HG02610 (cell line): ENCODE data around the gene AGGF1.
A peak's percentile ranks its signal among the peaks of the same experiment; 100 is the strongest.
"Not testable (repeated sequence)": the region's sequence is repeated elsewhere in the genome, so short reads cannot be mapped to it uniquely, and the experiment has no call there.

ENCODE experiments used
- ATAC-seq: cut with Tn5 transposase; IDR thresholded peaks from one replicate; pipeline ENCODE4 v1.9.1; 2021; ENCODE audit warnings: mild to moderate bottlenecking, moderate library complexity; ENCODE audit not compliant: unreplicated experiment

The AGGF1 gene, protein sequence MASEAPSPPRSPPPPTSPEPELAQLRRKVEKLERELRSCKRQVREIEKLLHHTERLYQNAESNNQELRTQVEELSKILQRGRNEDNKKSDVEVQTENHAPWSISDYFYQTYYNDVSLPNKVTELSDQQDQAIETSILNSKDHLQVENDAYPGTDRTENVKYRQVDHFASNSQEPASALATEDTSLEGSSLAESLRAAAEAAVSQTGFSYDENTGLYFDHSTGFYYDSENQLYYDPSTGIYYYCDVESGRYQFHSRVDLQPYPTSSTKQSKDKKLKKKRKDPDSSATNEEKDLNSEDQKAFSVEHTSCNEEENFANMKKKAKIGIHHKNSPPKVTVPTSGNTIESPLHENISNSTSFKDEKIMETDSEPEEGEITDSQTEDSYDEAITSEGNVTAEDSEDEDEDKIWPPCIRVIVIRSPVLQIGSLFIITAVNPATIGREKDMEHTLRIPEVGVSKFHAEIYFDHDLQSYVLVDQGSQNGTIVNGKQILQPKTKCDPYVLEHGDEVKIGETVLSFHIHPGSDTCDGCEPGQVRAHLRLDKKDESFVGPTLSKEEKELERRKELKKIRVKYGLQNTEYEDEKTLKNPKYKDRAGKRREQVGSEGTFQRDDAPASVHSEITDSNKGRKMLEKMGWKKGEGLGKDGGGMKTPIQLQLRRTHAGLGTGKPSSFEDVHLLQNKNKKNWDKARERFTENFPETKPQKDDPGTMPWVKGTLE

DNA sequence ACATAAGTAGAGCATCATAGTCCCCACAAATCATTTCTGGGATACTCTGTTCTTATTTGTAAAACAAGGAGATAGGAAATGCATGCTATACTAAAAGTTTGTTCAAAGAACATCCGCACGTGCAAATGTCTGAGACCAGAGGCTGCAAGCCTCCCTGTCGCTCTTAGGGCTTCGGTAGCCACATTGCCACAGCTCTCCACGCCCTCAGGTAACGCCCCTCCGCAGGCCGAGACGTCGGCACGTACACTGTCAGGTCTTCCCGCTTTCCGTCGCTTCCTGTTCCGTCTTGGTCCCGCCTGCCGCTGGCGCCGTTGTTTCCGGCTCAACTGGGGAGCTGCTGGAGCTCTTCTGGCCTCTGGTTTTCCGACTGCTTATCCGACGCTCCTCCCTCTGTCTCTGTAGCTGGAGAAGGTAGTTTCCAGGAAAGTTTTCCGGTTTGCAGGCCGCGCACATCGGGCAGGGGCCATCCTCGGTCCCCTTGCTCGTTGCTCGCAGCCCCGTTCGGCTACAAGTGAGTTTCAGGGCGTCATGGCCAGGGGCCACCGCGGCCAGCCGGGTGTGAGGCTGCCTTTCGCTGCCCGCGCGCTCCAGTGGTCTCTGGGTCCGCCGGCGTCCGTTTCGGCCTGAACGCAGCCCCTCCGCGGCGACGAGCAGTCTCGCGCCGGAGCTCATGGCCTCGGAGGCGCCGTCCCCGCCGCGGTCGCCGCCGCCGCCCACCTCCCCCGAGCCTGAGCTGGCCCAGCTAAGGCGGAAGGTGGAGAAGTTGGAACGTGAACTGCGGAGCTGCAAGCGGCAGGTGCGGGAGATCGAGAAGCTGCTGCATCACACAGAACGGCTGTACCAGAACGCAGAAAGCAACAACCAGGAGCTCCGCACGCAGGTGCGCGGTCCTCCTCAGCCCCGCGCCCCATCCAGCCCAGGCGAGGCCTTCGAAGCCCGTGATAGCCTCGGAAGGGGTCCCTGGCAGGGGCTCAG, at the start of gene AGGF1:
Gene AGGF1, plus strand, starts transcription at position 308 of the 975 bp plus-strand sequence. Its CDS starts 363 bp downstream, at position 671.
- peak; percentile 99 for ATAC-seq

GRCh38 chr5:76980518-76981144, 49.6 kb upstream of the AGGF1 start:
- no peak for ATAC-seq

- no peak for ATAC-seq
These were observed 47.8 kb upstream of the AGGF1 start for GRCh38 chr5:76982450-76982849.

DNA sequence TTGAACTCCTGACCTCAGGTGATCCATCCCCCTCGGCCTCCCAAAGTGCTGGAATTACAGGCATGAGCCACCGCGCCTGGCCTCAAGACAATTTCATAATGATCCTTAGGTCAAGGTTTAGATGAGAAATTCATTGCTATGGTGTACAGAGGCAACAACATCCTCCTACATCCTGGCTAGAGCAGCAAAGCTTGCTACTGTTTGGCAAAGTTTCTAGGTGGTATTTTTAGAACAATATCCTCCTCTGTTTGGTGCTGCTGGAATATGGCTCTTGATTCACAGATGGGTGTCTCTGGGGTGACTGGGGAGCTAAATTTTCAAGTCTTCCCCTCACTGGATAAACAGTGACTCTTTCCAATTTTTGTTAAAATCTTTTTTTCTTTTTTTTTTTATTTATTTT, 46.7 kb upstream of the AGGF1 start:
- no peak for ATAC-seq

DNA sequence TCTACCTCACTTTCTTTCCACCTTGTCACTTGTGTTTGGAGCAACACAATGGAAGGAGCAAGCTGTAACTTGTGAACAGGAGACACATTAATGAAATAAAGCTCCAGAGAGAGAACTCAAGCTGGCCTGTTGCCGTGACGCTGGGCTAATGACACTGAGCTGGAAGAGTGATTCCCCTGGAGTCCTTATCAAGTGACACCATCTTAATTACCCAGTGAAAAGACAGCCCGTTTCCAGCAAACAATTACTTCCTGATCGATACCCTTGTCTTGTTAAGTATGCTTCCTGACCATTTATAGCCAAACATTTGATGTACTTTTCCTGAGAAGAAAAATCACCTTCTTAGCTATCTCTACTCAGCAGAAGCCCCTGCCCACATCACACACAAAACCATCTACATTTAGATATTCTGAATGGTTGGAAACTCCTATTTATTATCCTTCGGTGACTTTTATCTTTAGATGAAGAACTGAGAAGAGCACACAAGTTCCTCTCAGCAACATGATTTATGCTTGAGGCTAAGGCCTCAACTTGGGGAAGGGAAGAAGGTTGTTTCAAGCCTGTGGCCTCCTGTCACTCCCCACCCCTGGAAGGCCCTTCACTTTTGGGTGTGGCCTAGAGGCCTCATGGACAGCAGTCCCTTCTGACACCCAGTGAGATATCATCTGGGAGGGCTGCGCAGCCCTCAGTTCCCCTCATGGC, 43.2 kb upstream of the AGGF1 start:
- ATAC-seq, result no peak

DNA sequence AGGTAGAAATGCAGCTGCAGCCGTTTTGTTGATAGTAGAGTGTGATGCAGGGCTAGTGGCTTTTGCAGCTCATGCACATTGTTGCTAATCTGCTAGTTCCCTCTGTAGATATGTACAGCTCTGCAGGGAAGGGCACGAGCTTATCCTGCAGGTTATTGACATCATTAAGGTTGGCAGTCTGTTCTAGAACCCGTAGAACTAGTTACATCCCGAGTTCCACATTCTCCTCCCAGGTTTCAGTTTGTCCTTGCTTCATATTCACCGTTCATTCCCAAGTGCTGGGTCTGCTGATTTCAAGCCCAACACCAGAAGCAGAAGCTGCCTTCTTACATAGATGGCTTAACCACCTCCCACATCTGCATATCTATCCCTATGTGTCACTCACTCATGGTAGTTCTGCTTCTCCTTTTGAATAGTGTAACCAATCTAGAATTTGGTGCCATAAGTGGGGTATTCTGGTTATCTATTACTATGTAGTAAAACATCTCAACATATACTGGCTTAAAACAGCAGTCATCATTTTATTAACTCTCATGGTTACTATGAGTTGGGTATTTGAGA, 39.2 kb upstream of the AGGF1 start:
- ATAC-seq, result no peak

DNA sequence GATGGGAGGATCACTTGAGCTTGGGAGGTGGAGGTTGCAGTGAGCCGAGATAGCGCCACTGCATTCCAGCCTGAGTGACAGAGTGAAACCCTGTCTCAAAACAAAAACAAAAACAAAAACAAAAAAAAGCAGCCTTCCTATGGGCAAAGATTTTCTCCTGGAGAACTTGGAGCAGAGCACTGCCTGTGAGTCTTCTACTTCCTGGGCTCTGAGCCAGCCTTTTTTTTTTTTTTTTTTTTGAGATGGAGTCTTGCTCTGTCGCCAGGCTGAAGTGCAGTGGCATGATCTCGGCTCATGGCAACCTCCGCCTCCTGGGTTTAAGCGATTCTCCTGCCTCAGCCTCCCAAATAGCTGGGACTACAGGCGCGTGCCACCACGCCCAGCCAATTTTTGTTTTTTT, 36.8 kb upstream of the AGGF1 start:
- ATAC-seq, result not testable (repeated sequence)

DNA sequence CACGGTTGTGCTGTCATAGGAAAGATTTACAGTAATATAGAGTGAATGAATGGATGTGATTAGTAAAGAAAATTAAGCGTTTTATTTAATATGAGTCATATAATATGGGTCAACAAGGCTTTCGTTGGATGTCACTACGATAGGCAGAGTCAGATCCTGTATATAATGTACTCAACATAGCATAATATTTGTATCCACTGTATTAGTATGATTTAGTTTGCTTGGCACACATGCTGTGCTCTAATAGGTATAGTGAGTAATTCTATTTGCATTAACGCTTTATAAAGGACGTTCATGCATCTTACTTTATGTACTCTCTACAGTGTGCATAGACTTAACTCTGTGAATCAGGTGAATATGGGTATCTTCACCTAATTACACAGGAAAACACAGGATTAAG, 35.9 kb upstream of the AGGF1 start:
- ATAC-seq, result no peak

GRCh38 chr5:76998251-76998650, 32.0 kb upstream of the AGGF1 start:
- not testable (repeated sequence) for ATAC-seq

GRCh38 chr5:76999451-76999850, 30.8 kb upstream of the AGGF1 start:
- no peak for ATAC-seq

DNA sequence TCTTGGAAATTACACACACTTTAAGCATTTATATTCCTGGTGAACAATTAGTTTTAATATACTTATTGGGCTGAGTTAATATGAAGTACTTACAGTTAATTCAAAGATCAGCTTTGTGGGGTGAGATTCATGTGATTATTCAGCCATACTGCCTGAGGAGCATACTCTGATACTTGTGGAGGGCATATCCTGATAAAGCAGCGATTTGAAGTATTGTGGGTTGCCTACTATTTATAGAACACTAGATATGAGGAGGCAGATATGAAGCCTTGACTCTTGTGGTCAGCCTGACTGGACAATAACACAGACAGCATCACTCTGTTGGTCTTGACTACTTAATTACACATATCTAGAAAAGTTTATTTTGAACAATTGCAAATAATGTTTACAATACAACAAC, 27.0 kb upstream of the AGGF1 start:
- ATAC-seq, result no peak

GRCh38 chr5:77006124-77006523, 24.1 kb upstream of the AGGF1 start:
- no peak for ATAC-seq

DNA sequence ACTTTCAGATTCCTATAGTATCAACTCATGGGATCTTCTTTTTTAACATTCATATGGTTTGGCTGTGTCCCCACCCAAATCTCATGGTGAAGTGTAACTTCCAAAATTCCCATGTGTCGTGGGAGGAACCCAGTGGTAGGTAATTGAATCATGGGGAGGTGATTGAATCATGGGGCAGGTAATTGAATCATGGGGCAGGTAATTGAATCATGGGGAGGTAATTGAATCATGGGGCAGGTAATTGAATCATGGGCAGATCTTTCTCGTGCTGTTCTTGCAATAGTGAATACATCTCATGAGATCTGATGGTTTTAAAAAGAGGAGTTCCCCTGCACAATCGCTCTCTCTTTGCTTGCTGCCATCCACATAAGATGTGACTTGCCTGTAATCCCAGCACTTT, 21.8 kb upstream of the AGGF1 start:
- ATAC-seq, result no peak

GRCh38 chr5:77010243-77010642, 20.0 kb upstream of the AGGF1 start:
- ATAC-seq, result no peak

GRCh38 chr5:77011498-77011897, 18.7 kb upstream of the AGGF1 start:
- ATAC-seq, result no peak

- no peak for ATAC-seq
These were observed 17.6 kb upstream of the AGGF1 start for GRCh38 chr5:77012601-77013000.

DNA sequence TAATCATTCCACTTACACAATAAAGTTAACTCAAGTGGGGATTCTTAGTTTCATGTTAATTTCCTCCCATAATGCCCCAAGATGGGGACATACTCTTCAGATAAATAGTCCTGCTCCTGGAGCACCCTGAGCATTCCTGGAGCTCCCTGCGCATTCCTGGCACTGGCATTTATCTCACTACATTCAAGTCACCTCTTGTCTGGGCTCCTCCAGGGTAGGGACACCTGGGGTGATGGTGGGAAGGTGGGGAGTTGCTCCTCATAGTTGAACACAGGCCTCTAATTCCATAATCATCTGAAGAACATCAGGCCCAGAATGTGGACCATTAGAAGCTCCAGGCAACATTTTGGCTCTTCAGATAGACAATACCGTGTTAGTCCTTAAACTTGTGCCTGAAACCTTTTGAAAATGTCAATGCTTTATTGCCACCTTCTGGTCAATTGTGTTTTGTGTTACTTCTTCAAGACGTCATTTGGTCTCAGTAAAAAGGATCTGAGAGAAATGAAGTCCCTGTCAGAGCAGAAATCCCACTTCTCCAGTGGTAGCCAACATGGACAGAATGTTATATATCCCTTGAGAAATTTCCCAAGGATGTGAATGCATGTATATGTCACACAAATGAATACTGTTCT, 14.2 kb upstream of the AGGF1 start:
- ATAC-seq, result no peak

DNA sequence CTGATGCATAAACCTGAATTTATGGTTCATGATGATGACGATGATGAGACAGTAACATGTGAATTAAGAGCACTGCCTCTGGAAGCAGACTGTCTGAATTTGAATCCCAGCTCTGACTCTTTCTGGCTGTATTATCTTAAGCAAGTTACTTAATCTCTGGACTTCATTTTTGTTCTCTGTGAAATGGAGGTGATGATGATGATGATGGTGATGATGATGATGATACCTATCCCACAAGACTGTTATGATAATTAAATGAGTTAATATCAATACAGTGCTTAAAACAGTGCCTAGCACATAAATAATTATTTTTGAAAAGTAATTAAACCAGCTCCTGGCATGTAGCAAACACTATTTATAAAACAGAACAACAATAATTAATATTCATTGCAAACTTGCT, 13.2 kb upstream of the AGGF1 start:
- no peak for ATAC-seq

DNA sequence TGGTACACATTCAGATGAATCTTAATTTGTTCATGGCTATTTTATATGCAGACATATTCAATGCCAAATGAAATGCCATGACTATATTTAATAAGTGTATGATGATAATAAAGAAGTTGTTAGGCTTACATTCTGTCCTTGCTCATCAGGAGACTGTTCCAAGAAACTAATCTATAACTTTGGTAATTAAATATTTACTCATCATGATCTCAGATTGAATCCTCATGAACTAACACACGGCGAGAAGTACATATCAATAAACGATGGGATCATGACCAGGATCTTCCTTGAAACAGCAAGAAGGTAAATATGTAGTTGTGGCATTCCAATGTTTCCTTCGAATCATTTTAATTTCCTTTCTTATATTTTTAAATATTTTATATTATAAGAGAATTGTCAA, 12.5 kb upstream of the AGGF1 start:
- no peak for ATAC-seq
